DMS114 treated with DMSO at 0.1 percent for 48 hours (cell line): ENCODE results near the gene AP4S1.
"Not testable (repeated sequence)": the region's sequence is repeated elsewhere in the genome, so short reads cannot be mapped to it uniquely, and the experiment has no call there.

ENCODE experiments used
- DNase-seq: peaks from one replicate; lab custom pipeline; 2025; ENCODE audit not compliant: unreplicated experiment; lab: John Stamatoyannopoulos, UW

Gene AP4S1

DNA sequence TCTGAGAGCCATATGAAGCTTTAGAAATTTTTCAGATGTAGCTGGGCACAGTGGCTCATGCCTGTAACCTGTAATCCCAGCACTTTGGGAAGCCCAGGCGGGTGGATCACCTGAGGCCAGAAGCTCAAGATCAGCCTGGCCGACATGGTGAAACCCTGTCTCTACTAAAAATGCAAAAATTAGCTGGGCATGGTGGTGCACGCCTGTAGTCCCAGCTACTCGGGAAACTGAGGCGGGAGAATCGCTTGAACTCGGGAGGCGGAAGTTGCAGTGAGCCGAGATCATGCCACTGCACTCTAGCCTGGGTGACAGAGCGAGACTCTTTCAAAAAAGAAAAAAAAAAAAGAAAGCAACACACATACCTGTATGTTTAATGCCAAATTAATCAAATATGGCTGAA is 17.4 kb downstream of the AP4S1 start:
- DNase-seq, result not testable (repeated sequence)

DNA sequence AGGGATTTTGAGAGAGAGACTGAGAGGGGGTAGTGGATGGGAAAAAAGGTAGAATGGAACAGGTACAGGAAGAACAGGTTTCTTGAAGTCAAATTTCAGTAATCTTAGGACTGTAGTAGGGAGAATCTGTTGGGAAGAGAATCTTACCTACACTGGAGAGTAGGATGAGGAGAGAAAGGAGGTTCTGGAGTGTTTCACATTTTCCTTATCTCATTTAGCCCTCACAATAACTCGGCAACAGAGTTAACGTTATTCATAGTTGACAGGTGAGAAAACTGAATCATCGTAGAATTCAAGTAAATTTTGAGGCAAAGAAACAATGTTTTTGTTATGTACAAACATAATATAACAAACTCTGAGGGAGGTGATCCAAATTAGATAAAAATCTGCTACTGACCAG is 17.9 kb downstream of the AP4S1 start:
- DNase-seq, result no peak

DNA sequence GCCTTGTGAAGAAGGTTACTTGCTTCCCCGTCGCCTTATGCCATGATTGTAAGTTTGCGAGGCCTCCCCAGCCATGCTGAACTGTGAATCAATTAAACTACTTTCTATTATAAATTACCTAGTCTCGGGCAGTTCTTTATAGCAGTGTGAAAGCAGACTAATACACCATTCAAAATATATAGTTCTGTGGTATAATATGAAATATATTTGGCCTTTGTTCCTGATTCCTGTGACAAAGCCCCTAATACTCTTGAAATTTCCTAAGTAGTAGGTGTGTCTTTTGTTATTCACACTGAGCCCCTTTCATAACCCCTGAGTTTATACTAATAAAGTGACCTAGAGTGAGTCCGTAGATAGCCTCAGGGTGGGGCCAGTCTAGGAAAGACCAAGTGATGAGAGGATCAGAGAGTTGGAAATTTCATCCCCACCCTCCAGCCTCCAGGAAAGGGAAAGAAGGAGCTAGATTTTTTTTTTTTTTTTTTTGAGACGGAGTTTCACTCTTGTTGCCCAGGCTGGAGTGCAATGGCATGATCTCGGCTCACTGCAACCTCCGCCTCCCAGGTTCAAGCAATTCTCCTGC is 20.1 kb downstream of the AP4S1 start:
- DNase-seq, result no peak

DNA sequence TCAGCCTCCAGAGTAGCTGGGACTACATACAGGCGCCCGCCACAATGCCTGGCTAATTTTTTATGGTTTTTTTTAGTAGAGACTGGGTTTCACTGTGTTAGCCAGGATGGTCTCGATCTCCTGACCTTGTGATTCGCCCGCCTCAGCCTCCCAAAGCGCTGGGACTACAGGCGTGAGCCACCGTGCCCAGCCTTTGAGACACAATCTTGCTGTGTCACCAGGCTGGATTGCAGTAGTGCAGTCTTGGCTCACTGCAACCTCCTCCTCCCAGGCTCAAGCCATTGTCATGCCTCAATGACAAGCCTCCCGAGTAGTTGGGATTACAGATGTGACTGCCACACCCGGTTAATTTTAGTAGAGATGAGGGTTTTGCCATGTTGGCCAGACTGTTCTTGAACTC is 22.1 kb downstream of the AP4S1 start:
- no peak for DNase-seq

DNA sequence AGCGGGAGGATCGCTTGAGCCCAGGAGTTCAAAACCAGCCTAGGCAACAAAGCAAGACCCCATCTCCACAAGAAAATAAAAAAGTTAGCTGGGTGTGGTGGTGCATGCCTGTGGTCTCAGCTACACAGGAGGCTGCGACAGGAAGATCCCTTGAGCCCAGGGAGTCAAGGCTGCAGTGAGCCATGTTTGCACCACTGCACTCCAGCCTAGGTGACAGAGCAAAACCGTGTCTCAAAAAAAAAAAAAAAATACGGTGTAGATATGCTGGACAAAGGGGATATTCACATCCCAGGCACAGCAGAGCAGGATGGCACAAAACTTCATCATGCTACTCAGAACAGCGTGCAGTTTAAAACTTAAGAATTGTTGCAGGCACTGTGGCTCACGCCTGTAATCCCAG is 25.6 kb downstream of the AP4S1 start:
- DNase-seq, result no peak

DNA sequence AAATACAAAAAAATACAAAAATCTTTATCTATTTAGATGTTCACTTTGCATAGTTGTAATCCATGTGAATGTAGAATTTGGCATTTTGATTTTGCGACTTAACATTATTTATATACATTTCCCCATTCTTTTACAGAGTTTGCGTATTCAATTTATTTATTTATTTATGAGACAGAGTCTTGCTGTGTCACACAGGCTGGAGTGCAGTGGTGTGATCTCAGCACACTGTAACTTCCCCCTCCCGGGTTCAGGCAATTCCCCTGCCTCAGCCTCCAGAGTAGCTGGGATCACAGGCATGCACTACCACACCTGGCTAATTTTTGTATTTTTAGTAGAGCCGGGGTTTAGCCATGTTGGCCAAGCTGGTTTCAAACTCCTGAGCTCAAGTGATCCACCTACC is 26.1 kb downstream of the AP4S1 start:
- DNase-seq, result no peak

DNA sequence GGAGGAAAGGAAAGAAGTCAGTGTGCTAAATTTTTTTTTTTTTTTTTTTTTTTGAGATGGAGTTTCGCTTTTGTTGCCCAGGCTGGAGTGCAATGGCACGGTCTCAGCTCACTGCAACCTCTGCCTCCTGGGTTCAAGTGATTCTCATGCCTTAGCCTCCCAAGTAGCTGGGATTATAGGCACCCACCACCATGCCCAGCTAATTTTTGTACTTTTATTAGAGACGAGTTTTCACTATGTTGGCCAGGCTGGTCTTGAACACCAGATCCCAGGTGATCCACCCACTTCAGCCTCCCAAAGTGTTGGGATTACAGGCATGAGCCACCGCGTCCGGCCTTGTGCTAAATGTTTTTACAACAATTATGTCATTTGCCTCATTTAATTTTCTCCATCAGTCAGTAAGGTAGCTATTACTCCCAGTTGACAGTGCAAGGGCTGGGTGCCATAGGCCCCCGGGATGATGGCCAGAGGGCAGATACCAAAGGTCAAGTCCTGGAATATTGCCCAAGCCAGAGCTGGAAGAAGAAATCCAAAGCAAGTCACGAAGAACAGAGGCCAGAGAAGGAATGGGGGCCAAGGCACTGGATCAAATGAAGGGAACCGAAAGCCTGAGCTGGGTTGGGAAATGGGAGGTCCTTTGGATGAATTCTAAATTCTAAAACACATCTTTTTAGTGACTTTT is 27.6 kb downstream of the AP4S1 start:
- DNase-seq, result not testable (repeated sequence)

DNA sequence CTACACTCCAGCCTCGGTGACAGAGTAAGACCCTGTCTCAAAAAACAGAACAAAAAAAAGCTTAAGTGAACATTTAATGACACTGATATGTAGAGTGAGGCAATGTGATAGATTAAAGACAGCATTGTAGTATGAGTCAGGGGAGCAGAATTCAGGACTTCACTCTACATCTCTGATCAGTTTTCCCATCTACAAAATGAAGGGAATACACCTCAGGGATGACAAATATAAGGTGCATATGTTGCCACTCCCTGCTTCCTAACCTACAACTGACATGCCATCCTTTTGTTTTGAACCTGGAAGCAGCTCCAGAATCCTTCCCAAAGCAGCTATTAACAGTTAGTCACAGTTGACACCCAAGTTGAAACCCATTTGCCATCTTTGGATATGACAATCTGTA is 31.6 kb downstream of the AP4S1 start:
- DNase-seq, result no peak

DNA sequence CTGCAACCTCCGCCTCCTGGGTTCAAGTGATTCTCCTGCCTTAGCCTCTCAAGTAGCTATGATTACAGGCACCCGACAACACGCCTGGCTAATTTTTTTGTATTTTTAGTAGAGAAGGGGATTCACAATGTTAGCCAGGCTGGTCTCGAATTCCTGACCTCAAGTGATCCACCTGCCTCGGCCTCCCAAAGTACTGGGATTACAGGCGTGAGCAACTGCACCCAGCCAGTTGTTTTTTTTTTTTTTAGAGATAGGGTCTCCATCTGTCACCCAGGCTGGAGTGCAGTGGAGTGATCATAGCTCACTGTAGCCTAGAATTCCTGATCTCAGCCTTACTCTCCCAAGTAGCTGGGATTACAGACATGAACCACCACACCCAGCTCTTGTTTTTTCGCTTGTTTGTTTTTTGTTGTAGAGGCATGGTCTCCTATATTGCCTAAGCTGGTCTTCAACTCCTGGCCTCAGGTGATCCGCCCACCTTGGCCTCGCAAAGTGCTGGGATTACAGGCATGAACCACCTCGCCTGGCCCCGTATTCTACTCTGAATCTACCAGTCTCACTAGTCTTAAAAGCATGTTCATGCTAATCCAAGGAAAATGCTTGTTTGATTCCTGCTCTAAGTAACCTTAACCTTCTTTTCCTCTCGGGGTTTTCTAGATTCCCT is 32.4 kb downstream of the AP4S1 start:
- no peak for DNase-seq

DNA sequence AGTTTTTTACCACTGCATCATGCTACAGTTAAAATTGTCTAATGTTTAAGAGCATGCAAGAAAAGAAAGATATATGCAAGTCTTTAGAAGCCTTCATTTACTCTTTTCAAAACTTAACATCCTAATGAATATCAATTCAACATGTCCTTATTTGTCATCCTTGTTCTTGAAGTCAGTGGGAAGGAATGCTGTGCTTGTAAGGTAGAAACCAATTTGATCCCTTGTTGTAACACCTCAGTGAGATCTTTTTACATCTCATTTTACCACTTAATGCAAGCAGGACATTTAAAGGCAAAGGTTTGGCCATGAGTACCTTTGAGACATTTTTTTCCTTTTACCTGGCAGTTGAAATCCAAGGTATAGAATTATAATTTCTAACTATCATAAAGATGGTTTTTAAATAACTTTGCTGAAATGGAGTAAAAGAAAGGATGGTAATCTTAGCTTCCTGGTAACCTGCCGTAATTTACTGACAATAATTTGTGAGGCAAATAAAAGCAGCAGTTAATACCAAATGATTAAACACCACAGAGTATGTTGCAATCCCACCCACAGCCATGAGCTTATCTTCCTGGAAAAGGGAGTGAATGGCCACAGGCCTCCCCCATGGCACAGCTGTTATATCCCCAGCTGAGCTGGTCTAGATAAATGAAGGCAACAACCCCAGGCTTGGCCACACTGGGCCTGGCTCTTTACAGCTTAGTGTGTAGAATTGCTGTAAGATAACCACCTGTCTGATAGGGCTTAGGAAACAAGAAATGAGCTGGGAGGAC is 33.9 kb downstream of the AP4S1 start:
- no peak for DNase-seq

DNA sequence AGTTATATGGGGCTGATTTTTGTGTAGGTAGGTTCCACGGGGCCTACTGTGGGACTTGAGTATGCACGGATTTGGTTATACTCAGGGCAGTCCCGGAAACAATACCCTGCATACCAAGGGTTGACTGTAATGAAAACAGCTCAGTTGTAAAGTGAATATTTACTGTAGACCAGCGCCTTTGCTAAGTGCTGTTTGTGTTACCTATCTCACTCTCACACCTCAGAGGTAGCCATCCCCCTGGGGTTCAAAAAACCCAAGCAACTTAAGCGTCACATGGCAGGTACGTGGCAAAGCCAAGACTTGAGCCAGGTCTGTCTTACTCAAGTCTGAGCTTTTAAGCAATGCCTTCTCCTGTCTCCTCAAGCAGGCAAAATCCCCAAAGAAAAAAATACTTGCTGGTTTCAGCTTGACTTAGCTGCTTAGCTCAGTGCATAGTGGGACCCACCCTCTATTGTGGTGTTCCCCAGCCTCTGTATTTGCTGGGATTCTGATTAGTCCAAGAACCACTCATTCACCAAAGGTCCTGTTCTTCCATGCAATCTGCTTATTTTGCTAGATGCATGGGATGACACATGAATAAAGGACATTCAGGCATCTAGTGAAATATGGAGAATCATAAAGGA is 34.9 kb downstream of the AP4S1 start:
- no peak for DNase-seq

DNA sequence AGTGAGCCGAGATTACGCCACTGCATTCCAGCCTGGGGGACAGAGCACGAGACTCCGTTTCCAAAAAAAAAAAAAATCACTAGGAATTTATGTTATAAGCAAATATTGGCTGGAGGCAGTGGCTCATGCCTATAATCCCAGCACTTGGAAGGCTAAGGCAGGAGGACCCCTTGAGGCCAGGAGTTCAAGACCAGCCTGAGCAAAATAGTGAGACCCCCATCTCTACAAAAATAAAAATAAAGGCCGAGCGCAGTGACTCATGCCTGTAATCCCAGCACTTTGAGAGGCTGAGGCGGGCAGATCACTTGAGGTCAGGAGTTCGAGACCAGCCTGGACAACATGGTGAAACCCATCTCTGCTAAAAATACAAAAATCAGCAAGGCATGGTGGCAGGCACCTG is 37.5 kb downstream of the AP4S1 start:
- not testable (repeated sequence) for DNase-seq

DNA sequence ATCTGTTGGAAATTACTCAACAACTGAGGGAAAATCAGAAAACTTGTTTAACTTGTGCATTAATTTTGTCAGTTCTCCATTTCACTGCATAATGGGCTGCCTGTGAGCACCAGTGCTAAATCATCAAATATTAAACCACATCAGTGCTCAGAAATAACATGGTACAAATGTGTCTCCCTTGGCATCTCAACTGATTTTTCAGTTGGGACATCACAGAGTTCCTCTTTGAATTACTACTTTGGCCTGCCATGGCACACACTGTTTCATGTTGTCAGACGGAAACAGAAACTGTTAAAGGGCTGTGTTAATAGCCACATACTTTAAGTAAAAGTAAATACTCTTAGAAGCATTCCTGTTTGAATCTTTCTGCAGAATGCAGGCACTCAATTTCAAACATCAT is 42.8 kb downstream of the AP4S1 start:
- no peak for DNase-seq

DNA sequence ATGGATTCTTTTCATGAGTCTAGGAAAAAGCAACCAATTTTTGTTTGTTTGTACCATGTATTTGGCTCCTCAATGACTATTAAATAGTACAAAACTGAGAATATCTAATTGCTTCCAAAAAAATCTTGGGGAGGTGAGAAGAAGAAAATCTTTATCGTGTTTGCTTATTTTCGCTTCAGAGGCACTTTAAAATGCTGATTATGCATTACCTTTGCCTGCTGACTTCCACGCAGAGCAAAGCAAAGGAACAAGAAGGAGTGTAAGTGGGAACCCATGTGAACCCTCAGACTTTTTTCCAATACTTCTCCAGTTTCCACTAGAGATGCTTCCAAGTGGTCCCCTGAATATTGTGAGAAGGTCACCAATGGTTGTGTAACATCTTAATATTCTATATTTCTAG is 43.9 kb downstream of the AP4S1 start:
- DNase-seq, result no peak

DNA sequence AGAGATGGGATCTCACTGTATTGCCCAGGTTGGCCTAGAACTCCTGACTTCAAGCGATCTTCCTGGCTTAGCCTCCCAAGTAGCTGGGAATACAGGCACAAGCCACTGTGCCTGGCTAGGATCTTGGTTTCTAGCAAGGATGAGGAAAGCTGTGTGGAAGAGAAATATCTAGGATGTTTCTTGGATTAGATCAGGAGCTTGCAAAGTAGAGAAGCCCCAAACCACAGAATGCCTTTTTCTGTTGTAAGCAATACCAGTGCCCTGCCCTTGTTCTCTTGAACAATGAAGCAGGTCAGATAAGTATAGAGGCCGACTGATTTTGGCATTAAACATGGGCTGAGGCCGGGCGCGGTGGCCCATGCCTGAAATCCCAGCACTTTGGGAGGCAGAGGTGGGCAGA is 45.0 kb downstream of the AP4S1 start:
- no peak for DNase-seq

DNA sequence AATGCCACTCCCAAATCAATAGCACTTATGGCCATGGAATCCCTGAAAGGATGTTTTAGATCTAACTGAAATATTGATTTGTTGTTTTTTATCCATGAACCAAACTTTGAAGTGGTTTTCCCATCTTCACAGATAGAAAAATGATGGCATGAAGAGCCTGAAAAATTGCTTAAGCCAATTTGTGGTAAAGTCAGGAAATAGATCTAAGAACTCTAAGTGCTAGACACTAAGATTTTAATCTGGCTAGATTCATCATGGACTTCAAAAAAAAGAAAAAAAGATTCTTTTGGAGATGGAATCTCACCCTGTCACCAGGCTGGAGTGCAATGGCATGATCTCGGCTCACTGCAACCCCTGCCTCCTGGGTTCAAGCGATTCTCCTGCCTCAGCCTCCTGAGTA is 45.7 kb downstream of the AP4S1 start:
- no peak for DNase-seq

DNA sequence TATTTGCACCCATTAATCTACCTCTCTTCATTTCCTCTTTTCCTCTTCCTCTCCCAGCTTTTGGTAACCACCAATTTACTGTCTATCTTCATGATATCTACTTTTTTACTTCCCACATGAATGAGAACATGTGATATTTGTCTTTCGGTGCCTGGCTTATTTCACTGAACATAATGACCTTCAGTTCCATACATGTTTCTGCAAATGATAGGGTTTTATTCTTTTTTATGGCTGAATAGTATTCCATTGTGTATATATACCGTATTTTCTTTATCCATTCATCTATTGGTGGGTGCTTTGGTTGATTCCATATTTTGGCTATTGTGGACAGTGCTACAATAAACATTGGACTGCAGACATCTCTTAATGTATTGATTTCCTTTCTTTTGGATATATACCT is 49.7 kb downstream of the AP4S1 start:
- DNase-seq, result no peak

DNA sequence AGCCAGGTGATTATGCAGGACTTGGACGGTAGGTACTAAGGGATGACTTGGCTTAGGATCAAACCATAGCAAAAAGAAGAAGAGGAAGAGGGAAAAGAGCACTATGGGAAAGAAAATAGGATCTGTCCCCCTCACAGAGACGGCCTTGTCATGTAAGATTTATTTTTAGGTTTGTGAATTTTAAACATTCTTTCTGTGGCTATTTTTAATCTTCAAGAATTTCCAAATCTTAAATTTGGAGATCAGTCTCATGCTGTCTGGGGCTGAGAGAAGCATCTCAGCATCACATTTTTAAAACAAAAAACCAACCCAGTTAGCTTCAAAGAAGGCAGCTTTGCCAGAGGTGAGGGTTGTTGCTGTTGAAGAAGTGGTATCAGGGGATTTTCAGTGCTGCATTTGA is 53.3 kb downstream of the AP4S1 start:
- DNase-seq, result no peak

DNA sequence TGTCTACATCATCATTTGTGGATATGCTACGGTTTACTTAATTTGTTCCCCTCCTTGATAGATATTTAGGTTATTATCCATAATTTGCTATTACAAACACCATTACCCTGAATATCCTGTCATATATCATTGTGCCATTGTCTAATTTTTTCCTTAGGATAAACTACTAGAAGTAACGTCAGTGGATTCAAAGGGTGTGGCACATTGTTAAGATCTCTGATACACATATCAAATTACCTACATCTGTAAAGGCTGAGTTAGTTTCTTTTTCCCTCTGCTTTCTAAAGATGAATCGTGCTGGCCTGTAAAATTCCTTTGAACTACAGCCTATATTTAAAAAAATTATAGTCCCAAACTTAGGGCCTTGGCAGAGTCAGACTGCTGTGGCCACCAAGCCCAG is 54.6 kb downstream of the AP4S1 start:
- DNase-seq, result no peak

DNA sequence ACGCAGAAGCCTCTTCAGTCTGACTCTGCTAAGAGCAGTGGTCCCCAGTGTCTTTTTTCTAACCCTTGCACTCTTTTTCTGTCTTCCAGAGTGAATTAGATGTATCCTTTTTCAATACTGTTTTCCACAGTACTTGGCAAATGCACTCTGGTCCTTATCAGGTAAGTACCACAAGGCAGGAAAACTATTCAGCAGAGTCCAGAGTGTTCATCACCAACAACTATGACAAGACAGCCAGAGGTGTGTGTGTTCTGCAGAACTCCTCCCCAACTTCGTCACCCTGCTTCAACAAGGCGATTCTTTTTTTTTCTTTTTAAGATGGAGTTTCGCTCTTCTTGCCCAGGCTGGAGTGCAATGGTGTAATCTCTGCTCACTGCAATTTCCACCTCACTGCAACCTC is 55.0 kb downstream of the AP4S1 start:
- DNase-seq, result no peak

DNA sequence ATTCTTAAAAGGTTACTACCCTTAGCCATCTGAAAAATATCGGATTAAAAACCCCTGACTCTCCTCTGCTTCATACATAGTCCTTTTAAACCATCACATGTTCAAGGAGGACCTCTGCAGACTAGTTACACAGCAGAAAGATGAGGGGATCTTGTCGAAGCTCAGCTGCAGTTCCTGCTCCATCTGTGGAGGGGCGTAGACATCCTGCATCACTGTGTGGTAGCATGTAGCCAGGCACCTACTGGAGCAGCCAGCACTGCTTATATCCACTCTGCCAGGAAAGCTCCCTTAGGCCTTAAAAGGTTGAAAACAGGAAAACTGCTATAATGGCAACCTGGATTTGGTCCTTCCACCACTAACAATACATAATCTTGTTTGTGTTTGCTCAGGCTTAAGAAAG is 58.3 kb downstream of the AP4S1 start:
- no peak for DNase-seq

DNA sequence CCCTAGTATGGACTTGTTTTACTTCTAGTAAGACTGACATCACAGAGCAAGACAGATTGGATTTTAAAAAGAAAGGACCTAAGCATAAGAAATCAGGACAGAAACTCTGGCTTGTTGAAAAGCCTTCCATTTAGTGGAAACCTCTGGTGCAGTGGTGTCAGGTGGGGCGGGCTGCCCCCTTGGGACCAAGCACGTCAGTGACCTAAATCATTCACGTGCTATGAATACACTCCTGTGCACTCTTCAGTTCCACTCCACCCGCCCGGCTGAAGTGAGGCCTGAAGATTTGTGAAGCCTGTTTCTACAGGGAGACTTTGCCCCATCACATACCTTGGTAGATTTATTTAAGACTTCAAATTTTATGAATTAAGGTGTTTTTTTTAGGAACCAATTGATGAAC is 58.9 kb downstream of the AP4S1 start:
- DNase-seq, result no peak
